CD4-positive, alpha-beta T cell treated with Interleukin-15 for 4 hours (primary cell): ENCODE results near the gene ACAD10.
"Not testable (repeated sequence)": the region's sequence is repeated elsewhere in the genome, so short reads cannot be mapped to it uniquely, and the experiment has no call there.

Experiments used
- DNase-seq: peaks from one replicate; pipeline ENCODE4 v3.0.0-alpha.2; 2020; ENCODE audit warnings: low spot score

The ACAD10 gene

GRCh38 chr12:111753144-111753881 lies 67.5 kb downstream of the ACAD10 start:
- DNase-seq, result no peak

DNA sequence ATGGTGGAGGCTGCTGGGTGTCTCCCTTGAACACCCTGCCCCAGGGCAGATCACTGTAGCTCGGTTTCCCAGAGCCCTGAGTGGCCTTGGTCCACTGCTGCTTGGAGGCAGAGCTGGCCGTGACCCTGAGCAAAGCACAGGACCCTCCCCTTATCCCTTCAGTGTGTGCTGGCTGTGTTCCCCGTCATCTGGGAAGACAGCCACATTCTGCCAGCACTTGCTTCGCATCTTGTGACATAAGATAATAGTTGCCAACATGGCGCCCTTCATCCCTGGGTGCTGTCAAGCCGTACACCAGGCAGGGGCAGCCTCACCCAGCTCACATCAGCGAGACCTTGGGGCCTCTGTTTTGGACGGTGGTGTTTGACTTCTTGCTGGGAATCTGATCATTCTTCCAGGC lies 68.8 kb downstream of the ACAD10 start:
- DNase-seq, result no peak

- DNase-seq, result no peak
Measured at GRCh38 chr12:111756196-111756595, 70.3 kb downstream of the ACAD10 start.

DNA sequence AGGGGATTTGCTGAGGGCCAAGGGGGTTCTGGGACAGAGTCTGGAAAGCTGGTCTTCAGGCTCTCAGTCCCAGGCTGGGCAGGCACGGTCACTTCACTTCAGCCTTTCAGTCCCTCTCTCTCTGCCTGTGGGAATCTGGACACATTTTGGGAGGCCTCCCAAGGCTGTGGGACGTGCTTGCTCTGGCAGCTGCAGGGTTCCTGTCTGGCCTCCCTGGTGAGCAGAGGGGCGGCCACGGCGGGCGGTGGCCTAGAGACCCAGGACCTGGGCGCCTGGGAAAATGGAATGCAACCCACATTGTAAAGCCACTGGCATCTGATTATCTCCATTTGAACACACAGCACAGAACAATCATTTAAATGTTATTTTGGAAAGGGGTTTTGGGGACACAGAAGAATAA lies 70.8 kb downstream of the ACAD10 start:
- DNase-seq, result no peak

DNA sequence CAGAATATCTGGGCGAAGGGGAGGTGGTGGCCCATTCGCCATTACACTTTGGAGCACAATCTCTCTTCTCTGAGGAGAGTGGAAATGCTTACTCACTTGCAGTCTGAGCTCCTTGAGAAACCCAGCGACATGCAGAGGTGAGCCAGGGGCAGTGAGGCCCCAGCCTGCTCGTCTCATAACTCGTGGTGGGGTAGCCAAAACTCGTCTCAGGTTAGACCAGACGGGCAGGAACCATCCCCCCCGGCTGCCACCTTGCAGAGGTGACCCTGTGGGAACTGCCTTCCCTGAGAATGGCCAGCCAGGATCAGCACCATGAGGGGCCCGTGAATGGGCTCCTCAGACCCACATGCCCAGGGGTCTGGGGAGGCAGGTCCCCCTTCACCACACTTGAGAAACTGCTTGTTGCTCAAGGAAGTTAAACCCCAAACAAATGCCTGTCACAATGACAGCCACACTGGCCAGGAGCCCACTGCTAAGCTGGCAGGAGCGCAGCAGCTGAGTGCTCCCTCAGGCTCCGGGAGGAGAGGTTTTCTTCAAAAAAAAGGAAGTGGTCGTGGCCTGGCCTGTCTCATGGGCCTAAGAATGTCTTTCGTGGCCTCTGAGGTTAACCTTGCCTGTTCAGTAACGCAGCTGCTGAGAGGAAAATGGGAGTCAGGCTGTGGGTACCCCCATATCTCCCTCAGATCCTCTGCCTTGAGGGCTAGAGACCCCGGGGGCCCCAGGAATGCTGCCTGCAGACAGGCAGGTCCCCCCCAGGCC lies 71.7 kb downstream of the ACAD10 start:
- DNase-seq, result no peak

DNA sequence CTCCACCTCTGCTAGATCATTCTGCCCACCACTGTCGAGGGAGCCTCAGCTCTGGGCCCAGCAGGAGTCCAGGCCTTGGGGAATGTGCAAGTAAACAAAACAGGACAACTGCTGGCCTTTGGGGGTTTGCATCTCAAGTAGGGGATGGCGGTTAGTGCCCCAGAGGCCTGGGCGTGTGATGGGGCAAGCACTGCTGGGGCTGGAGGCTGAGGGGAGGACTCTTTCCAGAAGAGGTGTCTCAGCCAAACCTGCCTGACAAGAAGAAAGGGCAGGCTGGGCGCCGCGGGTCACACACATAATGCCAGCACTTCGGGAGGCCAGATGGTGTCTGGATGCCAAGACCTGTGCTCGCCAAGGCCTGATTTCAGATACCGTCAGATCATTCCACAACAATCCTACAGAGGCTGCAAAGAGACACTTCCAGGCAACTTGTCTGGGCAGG lies 72.3 kb downstream of the ACAD10 start:
- no peak for DNase-seq

GRCh38 chr12:111759271-111759670 lies 73.4 kb downstream of the ACAD10 start:
- no peak for DNase-seq

- DNase-seq, result no peak
Measured at GRCh38 chr12:111759991-111760390, 74.1 kb downstream of the ACAD10 start.

DNA sequence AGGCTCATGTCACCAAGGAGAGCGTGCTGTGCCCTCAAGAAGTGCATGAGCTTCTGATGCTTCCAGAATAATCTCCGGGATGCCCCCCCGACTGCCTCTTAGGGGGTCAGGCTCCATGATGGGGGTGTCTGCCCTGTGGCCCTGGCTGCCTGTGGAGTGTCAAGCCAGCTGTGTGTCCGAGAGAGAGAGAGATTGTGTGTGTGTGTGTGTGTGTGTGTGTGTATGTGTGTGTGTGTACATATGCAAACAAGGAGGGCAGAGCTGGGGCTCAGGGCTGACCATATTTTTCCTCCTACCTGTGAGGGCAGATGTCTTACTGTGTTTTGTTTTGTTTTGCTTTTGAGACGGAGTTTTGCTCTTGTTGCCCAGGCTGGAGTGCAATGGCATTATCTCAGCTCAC lies 75.2 kb downstream of the ACAD10 start:
- DNase-seq, result no peak

GRCh38 chr12:111761706-111762105 lies 75.9 kb downstream of the ACAD10 start:
- DNase-seq, result no peak

GRCh38 chr12:111763552-111763951 lies 77.7 kb downstream of the ACAD10 start:
- not testable (repeated sequence) for DNase-seq

DNA sequence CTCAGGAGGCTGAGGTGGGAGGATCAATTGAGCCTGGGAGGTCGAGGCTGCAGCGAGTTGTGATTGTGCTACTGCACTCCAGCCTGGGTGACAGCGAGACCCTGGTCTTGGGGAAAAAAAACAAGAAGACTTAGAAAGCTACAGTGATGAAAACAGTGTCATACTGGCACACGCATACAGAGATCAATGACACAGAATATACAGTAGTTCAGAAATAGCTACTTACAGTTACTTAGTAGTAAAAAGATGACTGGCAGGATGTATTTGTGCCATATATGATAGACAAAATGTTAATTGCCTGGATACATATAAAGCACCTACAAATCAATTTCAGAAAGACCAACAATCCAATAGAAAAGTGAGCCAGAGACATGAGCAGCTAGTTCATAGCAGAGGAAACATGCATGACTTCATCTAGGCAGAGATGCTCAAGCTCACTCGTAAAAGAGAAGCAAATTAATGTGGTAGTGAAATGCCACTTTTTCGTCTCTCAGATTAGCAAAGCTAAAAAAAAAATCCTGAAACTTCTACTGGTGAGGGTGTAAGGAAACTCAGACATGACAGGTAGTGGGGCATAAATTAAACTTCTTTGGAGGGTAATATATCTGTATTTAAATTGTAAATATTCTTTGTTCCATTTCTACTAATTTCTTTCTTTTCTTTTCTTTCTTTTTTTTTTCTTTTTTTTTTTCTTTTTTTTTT lies 78.4 kb downstream of the ACAD10 start:
- no peak for DNase-seq

GRCh38 chr12:111766608-111767361 lies 80.9 kb downstream of the ACAD10 start, which contains the start of gene ALDH2:
Gene ALDH2, plus strand, starts transcription at chr12:111766933. Its CDS starts 50 bp downstream, at chr12:111766983.
- DNase-seq, result no peak

- no peak for DNase-seq
Measured at GRCh38 chr12:111767362-111768158, 81.7 kb downstream of the ACAD10 start.

GRCh38 chr12:111768159-111768895 lies 82.5 kb downstream of the ACAD10 start:
- DNase-seq, result no peak

- no peak for DNase-seq
Measured at GRCh38 chr12:111769599-111769998, 83.7 kb downstream of the ACAD10 start.

DNA sequence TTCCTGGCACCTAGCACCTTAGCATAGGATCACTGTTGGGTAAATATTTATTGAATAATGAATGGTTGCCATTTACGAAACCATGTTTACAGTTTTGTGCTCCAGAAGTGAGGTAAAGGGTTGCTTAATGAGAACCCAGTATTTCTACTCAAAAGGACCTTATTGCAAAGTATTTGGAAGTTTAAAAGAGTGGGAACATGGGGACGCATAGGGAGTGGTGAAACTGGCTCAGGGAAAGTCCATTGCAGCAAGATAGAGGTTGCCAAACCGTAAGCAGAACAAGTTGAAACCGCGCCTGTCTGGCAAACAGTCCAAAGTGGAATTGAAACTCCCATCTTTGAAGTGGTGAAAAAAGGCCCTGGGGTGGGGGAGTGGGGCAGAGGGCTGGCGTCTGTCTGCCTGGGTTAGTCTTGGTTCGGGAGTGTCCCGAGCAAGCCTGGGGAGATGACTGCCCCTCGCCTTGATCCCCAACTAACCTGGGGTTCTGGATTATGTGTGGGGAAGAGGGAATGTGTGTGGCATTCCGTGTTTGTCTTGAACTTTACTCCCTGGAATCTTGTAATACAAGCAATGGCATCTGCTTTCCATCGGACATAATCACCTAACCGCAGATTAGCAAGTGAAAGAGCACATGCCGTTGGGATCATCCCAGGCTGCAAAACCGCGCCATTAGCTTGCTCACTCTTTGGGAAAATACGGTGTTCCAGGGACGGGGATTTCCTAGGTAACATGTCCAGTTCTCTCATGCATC lies 88.1 kb downstream of the ACAD10 start:
- DNase-seq, result no peak

- peak; percentile 11 for DNase-seq
Measured at GRCh38 chr12:111775205-111776193, 89.6 kb downstream of the ACAD10 start.
